GM12878 (cell line): Measurements from ENCODE around the gene POLD4. TPM values are rescaled to one million over a fixed set of nuclear protein-coding genes. Genes with fewer than 3 reads are reported as not detected.

Experiments used
- ATAC-seq: fragments of 200-7000 bp; cut with Tn5 transposase; 3 replicates; pipeline ENCODE4 v1.9.1; 2020; ENCODE audit warnings: mild to moderate bottlenecking, moderate library complexity
- BruUV-seq: library from RNA; stranded (reverse); fragments of 400-500 nt; replicated peaks from 2 replicates; lab custom pipeline; 2021; lab: Mats Ljungman, UMichigan
- CTCF ChIA-PET: fragments of 300-600 bp; sonication (Branson Sonifier 250); formaldehyde crosslinking; extraction: SDS; loops from one replicate; lab custom pipeline; 2021; ENCODE audit warnings: inconsistent platforms; lab: Yijun Ruan, JAX
- POLR2A ChIA-PET: fragments of 350-600 bp; formaldehyde crosslinking; extraction: SDS; loops from one replicate; lab custom pipeline; 2021; ENCODE audit warnings: inconsistent platforms; lab: Charles Lee
- RAD21 ChIA-PET: fragments of 300-600 bp; sonication (Branson Sonifier 250); formaldehyde crosslinking; loops from one replicate; lab custom pipeline; 2023; ENCODE audit warnings: antibody characterized with exemption; ENCODE audit not compliant: unreplicated experiment; lab: Charles Lee
- SMC1A ChIA-PET: fragments of 300-600 bp; sonication (Branson Sonifier 250); formaldehyde crosslinking; loops from one replicate; lab custom pipeline; 2023; ENCODE audit not compliant: unreplicated experiment, uncharacterized antibody; lab: Charles Lee
- DNase-seq: peaks from one replicate; pipeline ENCODE4 v3.0.0-alpha.2; 2011; ENCODE audit warnings: low read depth, low spot score
- FAIRE-seq: peaks from 3 replicates; lab custom pipeline; 2011; peaks lifted over from hg19 to GRCh38; lab: Jason Lieb, UNC
- H2AFZ ChIP-seq: 2 replicates; pipeline ENCODE4 v1.6.0; 2011; ENCODE audit warnings: low read depth, low read length, control low read depth; ENCODE audit not compliant: control insufficient read depth
- H3K27ac ChIP-seq: 2 replicates; pipeline ENCODE4 v1.5.1; 2011; ENCODE audit warnings: control low read depth; ENCODE audit not compliant: control insufficient read depth, insufficient read depth
- H3K27me3 ChIP-seq, 2 experiments: replicated peaks in 1 of 2; 2 replicates each; pipeline versions ENCODE4 v1.6.0 to v1.6.1; 2011; ENCODE audit warnings: low read length in 1 of 2; ENCODE audit not compliant: control insufficient read depth in 2 of 2, insufficient read depth in 2 of 2
- H3K36me3 ChIP-seq, 2 experiments: 2 replicates each; pipeline ENCODE4 v1.5.1; 2011; ENCODE audit warnings: low read length in 1 of 2; ENCODE audit not compliant: control insufficient read depth in 2 of 2, insufficient read depth in 2 of 2
- H3K4me1 ChIP-seq: 2 replicates; pipeline ENCODE4 v1.6.1; 2011; ENCODE audit warnings: mild to moderate bottlenecking, low read length, moderate library complexity, mixed read lengths; ENCODE audit not compliant: control insufficient read depth, insufficient read depth
- H3K4me2 ChIP-seq: 2 replicates; pipeline ENCODE4 v1.6.0; 2011; ENCODE audit warnings: control low read depth; ENCODE audit not compliant: control insufficient read depth, insufficient read depth
- H3K4me3 ChIP-seq: fragments of 200-600 bp; sonication (generic); 2 replicates; pipeline ENCODE4 v1.5.1; 2016
- H3K79me2 ChIP-seq: 2 replicates; pipeline ENCODE4 v1.6.0; 2011; ENCODE audit warnings: low read length; ENCODE audit not compliant: control insufficient read depth, insufficient read depth
- H3K9ac ChIP-seq: 2 replicates; pipeline ENCODE4 v1.8.0; 2011; ENCODE audit warnings: low read length, control low read depth, mixed read lengths; ENCODE audit not compliant: control insufficient read depth, insufficient read depth
- H3K9me3 ChIP-seq: replicated peaks from 3 replicates; pipeline ENCODE4 v1.5.1; 2011; ENCODE audit warnings: mild to moderate bottlenecking, low read length; ENCODE audit not compliant: control insufficient read depth, insufficient read depth
- H4K20me1 ChIP-seq: 2 replicates; pipeline ENCODE4 v1.6.0; 2011; ENCODE audit not compliant: control insufficient read depth, insufficient read depth
- BACH1 ChIP-seq: fragments of 450-650 bp; IDR thresholded peaks from 2 replicates; pipeline ENCODE4 v1.6.1; 2017; ENCODE audit warnings: mild to moderate bottlenecking, borderline replicate concordance
- CBFB ChIP-seq: IDR thresholded peaks from 2 replicates; pipeline ENCODE4 v1.6.1; 2016; ENCODE audit warnings: antibody characterized with exemption, low read depth
- MEF2A ChIP-seq: IDR thresholded peaks from 2 replicates; pipeline ENCODE4 v1.6.1; 2011; ENCODE audit warnings: low read depth, mild to moderate bottlenecking, low read length, moderate library complexity; ENCODE audit not compliant: insufficient read depth
- NBN ChIP-seq: fragments of 450-650 bp; IDR thresholded peaks from 2 replicates; pipeline ENCODE4 v1.6.1; 2016
- PAX5 ChIP-seq: IDR thresholded peaks from 2 replicates; pipeline ENCODE4 v1.6.1; 2011; ENCODE audit warnings: low read depth, low read length, borderline replicate concordance
- RAD21 ChIP-seq: IDR thresholded peaks from 2 replicates; pipeline ENCODE4 v1.6.1; 2011; ENCODE audit warnings: mild to moderate bottlenecking, low read depth, low read length, moderate library complexity; ENCODE audit not compliant: insufficient read depth
- SRF ChIP-seq, 2 experiments: IDR thresholded peaks; 2 replicates each; pipeline ENCODE4 v1.6.1; 2011; ENCODE audit warnings: low read depth in 2 of 2, low read length in 2 of 2, mild to moderate bottlenecking in 1 of 2, moderate library complexity in 1 of 2
- STAT1 ChIP-seq: fragments of 450-650 bp; conservative IDR thresholded peaks from 2 replicates; pipeline ENCODE4 v1.6.1; 2014; ENCODE audit warnings: antibody characterized with exemption, mild to moderate bottlenecking
- SUPT20H ChIP-seq: IDR thresholded peaks from 2 replicates; pipeline ENCODE4 v1.6.1; 2011; ENCODE audit warnings: low read depth, mild to moderate bottlenecking, low read length, moderate library complexity, borderline replicate concordance; ENCODE audit not compliant: control insufficient read depth
- WGBS: methylation state at CpG from one replicate; pipeline ENCODE4 v1.1.6; 2016; ENCODE audit warnings: low lambda C conversion rate; ENCODE audit not compliant: insufficient replicate concordance, insufficient coverage; ENCODE audit errors: missing lambda C conversion rate; 5-methylcytosine and 5-hydroxymethylcytosine counted together
- in situ Hi-C: fragments of 300-500 bp; cut with MboI; formaldehyde crosslinking; loops from 9 replicates; pipeline ENCODE4 v1.14.3; 2018; ENCODE audit warnings: mixed read lengths
- intact Hi-C: fragments of 100-400 bp; cut with micrococcal nuclease; formaldehyde crosslinking; loops from one replicate; pipeline ENCODE4 v1.14.2; 2022; ENCODE audit not compliant: unreplicated experiment
- polyA plus RNA-seq, 11 experiments: library from polyadenylated mRNA; depleted of rRNA in 4 of 11; unstranded in 6 of 11; stranded (reverse) in 5 of 11; fragments of >200 nt; fragmentation: Nextera tagmentation in 4 of 11; fragmentation: Illumina TruSeq in 1 of 11; extraction: Ambion mirVana in 4 of 11; extraction: Trizol in 1 of 11; gene quantifications; 1 replicate in 1 of 11; 2 replicates in 10 of 11; pipeline versions ENCODE4 v1.2.1 to v1.2.3, GENCODE V29; 2011 to 2016; ENCODE audit warnings: inconsistent platforms in 2 of 11, missing spikeins in 2 of 11, low read depth in 1 of 11
- total RNA-seq, 4 experiments: library from RNA; depleted of rRNA in 3 of 4; stranded (reverse); fragments of >200 nt in 3 of 4; fragmentation: Illumina TruSeq in 1 of 4; extraction: Trizol in 1 of 4; gene quantifications; 2 replicates each; pipeline versions ENCODE4 v1.2.1 to v1.2.3, GENCODE V29; 2013 to 2021
- TF ChIP-seq, protein P1 (sequence below): fragments of 450-650 bp; formaldehyde crosslinking; IDR thresholded peaks from 2 replicates; pipeline ENCODE4 v1.4.0; 2020; ENCODE audit warnings: mild to moderate bottlenecking, moderate library complexity
- TF ChIP-seq, protein P2 (sequence below): fragments of 450-650 bp; conservative IDR thresholded peaks from 2 replicates; pipeline ENCODE4 v1.6.1; 2017; ENCODE audit warnings: mild to moderate bottlenecking, moderate library complexity

Gene POLD4
- total and polyA plus RNA-seq, 10 of the 15 experiments (the other 5 are each of a cell fraction or from before 2014, with no cell fraction given): 8.1 to 176 (median 88.1) TPM

DNA sequence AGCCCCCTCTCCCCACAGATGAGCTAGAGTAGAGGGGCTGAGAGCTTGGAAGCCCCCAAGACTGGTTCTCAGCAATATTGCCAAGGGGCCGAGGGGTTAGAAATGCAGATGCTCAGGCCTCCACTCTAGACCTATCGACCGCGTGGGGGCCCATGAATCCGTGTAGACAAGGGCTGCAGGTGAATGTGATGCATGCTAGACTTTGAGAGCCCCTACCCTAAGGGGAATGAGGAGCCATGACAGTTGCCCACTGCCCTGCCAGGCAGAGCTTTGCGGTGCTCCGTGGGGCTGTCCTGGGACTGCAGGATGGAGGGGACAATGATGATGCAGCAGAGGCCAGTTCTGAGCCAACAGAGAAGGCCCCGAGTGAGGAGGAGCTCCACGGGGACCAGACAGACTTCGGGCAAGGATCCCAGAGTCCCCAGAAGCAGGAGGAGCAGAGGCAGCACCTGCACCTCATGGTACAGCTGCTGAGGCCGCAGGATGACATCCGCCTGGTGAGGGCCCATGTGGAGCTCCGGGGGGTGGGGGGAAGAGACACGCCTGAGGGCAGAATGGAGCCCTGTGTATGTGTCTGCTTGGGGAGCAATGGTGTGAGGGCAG is 48.7 kb downstream of the POLD4 start:
- ATAC-seq: no peak
- no TSS peak for BruUV-seq
- H3K4me2 ChIP-seq: no peak overlapping the region
- no peak overlapping the region for H3K4me3 ChIP-seq
- no peak overlapping the region for H2AFZ ChIP-seq
- intact Hi-C loops (no loop called here), in situ Hi-C loops (no loop called here)
- no peak for TF ChIP-seq NBN
- TF ChIP-seq SUPT20H: no peak
- no peak for TF ChIP-seq SRF (IDR thresholded peaks at IDR 0.05; ENCODE audit: low read depth in 2 of 2, low read length in 2 of 2)
- TF ChIP-seq, protein P1, sequence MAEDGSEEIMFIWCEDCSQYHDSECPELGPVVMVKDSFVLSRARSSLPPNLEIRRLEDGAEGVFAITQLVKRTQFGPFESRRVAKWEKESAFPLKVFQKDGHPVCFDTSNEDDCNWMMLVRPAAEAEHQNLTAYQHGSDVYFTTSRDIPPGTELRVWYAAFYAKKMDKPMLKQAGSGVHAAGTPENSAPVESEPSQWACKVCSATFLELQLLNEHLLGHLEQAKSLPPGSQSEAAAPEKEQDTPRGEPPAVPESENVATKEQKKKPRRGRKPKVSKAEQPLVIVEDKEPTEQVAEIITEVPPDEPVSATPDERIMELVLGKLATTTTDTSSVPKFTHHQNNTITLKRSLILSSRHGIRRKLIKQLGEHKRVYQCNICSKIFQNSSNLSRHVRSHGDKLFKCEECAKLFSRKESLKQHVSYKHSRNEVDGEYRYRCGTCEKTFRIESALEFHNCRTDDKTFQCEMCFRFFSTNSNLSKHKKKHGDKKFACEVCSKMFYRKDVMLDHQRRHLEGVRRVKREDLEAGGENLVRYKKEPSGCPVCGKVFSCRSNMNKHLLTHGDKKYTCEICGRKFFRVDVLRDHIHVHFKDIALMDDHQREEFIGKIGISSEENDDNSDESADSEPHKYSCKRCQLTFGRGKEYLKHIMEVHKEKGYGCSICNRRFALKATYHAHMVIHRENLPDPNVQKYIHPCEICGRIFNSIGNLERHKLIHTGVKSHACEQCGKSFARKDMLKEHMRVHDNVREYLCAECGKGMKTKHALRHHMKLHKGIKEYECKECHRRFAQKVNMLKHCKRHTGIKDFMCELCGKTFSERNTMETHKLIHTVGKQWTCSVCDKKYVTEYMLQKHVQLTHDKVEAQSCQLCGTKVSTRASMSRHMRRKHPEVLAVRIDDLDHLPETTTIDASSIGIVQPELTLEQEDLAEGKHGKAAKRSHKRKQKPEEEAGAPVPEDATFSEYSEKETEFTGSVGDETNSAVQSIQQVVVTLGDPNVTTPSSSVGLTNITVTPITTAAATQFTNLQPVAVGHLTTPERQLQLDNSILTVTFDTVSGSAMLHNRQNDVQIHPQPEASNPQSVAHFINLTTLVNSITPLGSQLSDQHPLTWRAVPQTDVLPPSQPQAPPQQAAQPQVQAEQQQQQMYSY (CRISPR knock-in tag): no peak
- TF ChIP-seq MEF2A: no peak
- TF ChIP-seq STAT1: no peak
- TF ChIP-seq, protein P2, sequence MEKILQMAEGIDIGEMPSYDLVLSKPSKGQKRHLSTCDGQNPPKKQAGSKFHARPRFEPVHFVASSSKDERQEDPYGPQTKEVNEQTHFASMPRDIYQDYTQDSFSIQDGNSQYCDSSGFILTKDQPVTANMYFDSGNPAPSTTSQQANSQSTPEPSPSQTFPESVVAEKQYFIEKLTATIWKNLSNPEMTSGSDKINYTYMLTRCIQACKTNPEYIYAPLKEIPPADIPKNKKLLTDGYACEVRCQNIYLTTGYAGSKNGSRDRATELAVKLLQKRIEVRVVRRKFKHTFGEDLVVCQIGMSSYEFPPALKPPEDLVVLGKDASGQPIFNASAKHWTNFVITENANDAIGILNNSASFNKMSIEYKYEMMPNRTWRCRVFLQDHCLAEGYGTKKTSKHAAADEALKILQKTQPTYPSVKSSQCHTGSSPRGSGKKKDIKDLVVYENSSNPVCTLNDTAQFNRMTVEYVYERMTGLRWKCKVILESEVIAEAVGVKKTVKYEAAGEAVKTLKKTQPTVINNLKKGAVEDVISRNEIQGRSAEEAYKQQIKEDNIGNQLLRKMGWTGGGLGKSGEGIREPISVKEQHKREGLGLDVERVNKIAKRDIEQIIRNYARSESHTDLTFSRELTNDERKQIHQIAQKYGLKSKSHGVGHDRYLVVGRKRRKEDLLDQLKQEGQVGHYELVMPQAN: no peak
- TF ChIP-seq RAD21: no peak
- no peak for TF ChIP-seq BACH1
- TF ChIP-seq PAX5: no peak
- TF ChIP-seq CBFB: no peak
- ChIA-PET SMC1A (no interaction called here), POLR2A (interaction anchor here (0.6 kb wide), 1 partner anchor 207 kb away, joined by 4 read pairs; no protein-coding TSS in a partner anchor), RAD21 (no interaction called here), CTCF (no interaction called here)
- no peak overlapping the region for H3K9ac ChIP-seq
- no peaks in the 10 kb centered on the region for H3K4me1 ChIP-seq
- H3K79me2 ChIP-seq: no peaks in the 10 kb centered on the region
- H3K9me3 ChIP-seq: no peaks in the 10 kb centered on the region
- H3K36me3 ChIP-seq: peaks cover 0 to 17% of the 10 kb centered on the region in 2 experiments; a peak in 2 of 4 replicates
- no peaks in the 10 kb centered on the region for H4K20me1 ChIP-seq
- 92% methylated on average over 14 of the region's 14 CpGs for WGBS
- no peaks in the 10 kb centered on the region for H3K27me3 ChIP-seq
- FAIRE-seq: no peak
- DNase-seq: no peak
- H3K27ac ChIP-seq: no peak overlapping the region
